Stimulated activated CD4-positive, alpha-beta T cell treated with anti-CD3 and anti-CD28 coated beads, TNF-alpha, amount 100 ng/mL, for 24 hours (primary cell): ENCODE data around the gene GNG12.

ENCODE experiments used
- DNase-seq, 3 experiments: peaks; one replicate each; pipeline ENCODE4 v3.0.0-alpha.2; 2020; ENCODE audit warnings: low read depth in 3 of 3

GNG12 gene

DNA sequence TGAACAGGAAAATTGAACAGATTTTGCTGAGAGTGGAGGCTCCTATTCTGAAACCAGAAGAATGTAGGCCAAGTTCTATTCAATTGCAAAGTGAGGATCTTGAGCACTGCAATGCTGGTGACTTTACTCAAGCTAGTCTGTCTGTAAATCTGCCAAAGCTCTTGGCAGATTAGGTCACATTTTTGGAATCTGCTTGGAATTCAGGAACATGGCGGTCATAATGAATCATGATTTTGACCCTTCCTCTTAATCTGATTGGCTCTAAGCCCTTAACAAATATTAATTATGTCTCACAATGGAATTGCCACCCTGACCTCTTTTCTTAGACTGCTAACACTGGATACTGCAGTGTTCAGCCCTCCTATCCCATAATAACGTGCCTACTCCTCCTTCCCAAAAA is 7.2 kb upstream of the GNG12 start:
- DNase-seq, result no peak

GRCh38 chr1:67839826-67840225 is 6.6 kb upstream of the GNG12 start:
- DNase-seq, result no peak

DNA sequence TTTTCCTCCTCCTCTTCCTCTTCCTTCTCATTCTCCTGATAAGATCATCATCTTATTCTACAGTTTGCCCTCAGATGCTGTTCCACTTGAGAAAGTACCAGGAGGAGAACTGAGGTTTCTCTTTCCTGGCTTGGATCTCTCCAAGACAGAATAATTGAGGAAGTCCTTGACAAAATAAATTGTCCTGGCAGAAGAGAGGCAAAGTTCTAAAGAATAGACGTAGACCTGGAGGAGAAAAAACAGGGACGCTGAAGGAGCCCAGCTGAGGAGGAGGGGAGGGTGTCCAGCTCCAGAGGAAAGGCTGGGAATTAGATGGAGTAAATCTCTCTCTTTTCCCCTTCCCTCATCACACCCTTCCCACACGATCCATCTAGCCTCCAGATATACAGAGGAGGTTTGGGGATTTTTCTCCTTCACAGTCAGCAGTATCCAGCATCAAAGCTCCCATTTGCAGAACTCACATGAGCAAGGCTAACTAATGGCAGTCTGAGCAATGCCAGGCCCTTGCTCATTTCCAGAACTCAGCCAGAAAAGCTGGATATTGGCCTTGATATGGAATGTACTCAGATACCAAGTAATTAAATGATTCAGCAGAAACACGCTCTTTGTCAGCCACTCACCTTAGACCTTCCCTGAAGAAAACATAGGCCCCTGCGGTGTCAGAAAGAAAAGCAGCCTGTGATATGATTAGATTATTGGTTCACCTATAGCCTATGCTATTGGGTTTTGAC is 5.1 kb upstream of the GNG12 start:
- no peak for DNase-seq

- DNase-seq, result no peak
These were observed 3.5 kb upstream of the GNG12 start for GRCh38 chr1:67836769-67837168.

GRCh38 chr1:67835663-67836452 is 2.6 kb upstream of the GNG12 start:
- DNase-seq, result no peak

DNA sequence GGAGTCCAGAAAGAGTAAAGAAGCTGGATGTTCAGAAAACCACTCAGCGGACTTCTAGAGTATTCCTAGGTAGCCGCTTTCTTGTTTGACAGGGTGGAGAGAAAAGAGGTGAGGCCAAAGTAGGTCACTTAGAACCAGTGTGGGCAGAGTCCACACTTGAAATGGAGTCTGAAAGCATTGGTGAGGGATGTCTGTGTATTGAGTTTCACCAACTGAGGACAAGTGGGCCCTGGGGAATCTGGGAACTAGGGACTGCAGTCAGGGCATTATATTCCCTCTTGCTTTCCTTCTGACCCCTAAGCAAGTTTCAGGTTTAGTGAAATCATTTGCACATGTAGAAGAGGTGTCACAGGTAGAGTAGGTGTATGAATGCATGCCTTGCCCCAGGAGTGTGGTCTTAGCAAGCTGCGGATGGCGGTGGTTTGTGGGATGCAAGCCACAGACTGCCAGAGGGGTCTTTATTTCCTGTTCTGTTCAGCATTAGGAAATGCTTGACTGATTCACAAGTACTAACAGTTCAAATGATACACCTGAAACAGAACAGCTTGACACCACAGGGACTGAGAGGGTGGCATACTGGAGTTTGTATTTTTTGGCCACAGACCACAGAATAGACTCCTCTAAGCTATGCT is 1.1 kb upstream of the GNG12 start:
- DNase-seq, result no peak

- DNase-seq, result no peak
These were observed 304 bp upstream of the GNG12 start for GRCh38 chr1:67833602-67833940.

DNA sequence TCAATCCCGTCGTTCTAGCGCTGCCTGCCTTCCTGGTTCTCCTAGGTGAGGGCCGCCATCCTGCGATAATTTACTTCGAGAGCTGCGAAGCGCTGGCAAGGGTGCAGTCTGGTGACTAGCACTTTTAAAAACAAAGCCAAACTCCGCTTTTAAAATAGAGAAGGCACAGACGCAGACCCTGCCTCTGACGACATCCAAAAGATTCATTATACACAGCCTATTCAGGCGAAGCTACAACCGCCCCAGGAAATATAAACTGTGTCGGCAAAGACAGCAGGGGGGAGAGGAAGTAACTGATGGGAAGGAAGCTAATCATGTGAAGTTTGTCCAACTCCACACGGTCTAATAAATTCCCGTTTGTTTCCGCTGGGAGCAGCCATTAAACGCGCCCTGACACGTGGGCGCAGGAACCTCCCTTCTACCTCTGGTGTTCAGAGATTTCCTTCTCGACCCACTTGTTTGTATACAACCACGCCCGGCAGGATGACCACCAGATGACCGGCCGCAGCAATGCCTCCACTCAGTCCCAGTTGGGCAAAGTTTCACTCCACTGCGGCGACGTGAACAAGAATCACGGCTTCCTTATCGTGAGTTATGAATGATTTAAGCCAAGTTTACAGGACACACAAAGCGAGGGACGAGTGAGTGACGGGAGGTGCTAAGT is 1.3 kb downstream of the GNG12 start:
- no peak for DNase-seq

DNA sequence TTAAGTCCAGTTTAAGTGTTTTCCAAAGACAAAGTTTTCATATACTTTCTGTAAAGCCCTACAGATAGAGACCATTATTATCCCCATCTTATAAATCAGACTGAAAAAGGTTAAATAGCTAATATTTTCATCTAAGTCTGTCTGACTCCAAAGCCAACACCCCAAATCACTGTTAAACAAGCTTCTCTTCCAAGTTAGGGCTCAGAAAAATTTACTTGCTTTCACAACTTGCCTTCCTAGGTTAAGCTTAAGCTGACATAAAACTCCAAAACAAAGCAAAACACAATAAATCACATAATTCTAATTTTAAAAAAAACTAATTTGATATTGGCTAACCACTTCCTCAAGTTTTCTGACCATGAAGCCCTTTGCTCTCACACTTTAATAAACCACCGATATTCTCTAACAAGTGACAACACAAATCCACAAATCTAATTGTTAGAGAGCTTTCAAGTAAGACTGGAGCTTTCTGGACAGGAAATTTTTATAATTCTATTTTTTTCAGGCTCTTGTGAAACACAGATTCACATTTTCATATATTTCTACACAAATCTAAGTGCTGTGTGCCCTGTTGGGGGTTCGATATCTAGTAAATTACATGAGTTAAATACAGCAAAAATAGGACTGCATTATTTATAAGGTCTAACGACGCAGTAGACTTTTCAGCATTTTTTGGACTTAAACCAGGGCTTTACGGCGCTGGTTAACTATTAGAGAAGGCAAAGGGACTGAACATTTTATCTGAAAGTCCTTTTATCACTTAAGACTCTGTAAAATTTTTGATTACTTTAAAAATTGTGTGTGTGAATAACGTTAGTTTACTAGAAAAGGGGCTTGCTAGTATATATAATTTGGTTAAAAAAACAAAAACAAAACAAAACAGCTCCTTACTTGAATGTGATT is 2.1 kb downstream of the GNG12 start:
- no peak for DNase-seq

DNA sequence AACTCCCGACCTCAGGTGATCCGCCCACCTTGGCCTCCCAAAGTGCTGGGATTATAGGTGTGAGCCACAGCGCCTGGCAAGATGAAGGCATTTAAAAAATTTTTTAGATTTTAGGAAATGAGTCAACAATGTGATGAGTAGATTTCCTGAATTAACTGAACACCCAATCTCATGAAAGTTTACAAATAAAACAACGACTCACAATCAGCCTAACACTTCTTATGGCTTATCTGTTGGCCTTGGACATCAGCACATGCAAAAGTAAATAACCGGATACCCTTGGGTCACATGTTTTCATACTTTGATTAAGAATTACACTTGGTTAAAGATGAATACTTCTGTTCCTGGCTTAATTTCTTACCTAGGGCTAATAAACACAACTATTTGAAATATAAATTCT is 3.0 kb downstream of the GNG12 start:
- DNase-seq, result no peak

GRCh38 chr1:67827688-67828087 is 5.6 kb downstream of the GNG12 start:
- DNase-seq, result no peak

GRCh38 chr1:67825591-67825990 is 7.7 kb downstream of the GNG12 start:
- no peak for DNase-seq

DNA sequence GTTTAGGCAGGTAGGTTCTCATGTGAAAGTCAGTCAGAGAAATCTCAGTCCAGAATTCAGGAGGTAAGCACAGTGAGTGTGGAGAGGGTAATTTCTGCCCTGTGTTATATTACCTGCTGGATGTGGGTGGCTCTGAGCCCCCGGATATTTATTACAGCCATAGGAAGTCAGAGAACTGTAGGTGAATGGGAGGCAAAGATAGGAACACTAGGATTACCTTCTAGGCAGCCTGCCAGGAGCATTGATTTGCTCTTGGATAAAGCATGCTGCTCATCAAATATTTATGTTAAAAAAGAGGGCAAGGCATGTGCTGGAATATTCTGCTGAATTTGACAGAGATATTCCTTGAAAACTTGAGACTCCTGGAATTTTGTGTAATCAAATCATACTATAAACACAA is 8.5 kb downstream of the GNG12 start:
- no peak for DNase-seq

DNA sequence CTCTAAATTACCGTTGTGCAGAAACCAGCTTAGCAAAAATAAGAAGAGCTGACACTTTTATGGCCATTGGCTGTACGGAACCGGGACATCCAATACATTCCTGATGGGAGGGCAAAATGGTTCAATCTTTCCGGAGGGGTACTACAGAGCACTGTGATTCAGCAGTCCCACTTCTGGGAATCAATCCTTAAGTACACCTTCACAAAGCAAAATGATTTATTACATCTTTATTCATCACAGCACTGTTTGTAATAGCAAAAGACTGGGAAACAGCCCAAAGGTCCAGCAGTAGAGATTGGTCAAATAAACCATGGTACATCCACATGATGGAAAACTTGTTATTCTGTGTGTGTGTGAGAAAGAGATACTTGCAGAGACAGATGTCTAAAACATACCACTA is 9.7 kb downstream of the GNG12 start:
- no peak for DNase-seq

- DNase-seq, result no peak
These were observed 12.0 kb downstream of the GNG12 start for GRCh38 chr1:67821263-67821662.

DNA sequence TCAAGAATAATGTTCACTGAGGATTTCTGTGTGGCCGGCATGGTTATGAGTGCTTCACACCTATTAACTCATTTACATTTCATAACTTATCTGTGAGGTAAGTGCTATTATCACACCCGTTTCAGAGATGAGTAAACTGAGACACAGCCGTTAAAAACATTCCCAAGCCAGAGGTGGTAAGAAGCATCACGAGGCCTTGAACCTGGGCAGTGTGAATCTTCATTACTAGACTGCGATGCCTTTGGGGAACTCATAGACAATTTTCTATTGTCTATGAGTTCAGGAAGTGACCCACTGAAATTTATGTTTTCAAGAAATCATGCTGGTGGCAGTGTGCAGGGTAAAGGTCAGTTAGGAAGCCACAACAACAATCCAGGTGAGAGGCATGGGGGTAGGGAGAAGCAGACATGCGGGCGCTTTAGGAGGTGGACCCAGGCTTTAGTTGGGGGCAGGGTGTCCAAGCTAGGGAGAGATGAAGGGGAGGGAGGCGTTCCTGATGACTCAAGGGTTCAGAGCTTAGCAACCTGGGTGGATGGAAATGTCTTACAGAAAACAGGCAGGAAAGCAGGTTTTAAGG is 14.5 kb downstream of the GNG12 start:
- DNase-seq, result no peak

- DNase-seq, result no peak
These were observed 15.1 kb downstream of the GNG12 start for GRCh38 chr1:67818162-67818561.

DNA sequence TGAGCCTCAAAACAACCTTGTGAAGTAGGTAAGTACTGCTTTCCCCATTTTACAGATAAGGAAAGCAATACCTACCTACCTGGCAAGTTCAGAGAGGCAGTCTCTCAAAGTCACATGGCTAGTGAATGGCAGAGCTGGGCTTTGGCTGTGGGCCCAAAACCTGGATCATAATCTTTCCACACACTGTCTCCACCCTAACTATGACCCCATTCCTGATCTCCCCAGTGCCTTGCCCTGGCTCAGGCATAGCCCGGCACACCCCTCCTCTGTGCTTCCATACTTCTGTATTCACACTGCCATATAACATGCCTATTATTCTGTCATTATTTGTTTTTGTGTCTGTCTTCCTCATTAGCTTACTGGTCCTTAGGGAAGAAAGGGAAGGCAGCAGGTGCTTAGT is 15.9 kb downstream of the GNG12 start:
- DNase-seq, result no peak

- DNase-seq, result no peak
These were observed 16.8 kb downstream of the GNG12 start for GRCh38 chr1:67816506-67816905.

DNA sequence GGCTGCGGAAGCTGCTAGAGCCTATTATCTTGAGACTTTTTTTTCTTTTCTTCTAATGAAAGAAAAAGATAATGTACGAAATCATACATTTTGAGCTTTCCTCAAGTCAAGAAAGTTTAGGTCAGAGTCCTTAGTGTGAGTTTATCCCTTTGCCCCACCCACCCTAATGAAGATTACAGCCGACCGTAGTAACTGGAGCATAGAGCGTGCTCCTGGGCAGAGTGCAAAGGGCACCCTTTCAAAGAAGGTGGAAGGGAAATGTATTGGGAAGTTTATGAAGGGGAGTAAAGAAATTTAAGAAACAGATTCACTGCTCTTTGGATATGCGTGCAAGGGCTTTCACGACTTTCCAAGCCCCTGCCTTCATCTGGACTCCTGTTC is 17.2 kb downstream of the GNG12 start:
- no peak for DNase-seq
